Jurkat, Clone E6-1 (cell line): ENCODE measurements around the gene CD151. TPM values are rescaled to one million over a fixed set of nuclear protein-coding genes. Genes with fewer than 3 reads are reported as not detected.
A peak's percentile ranks its signal among the peaks of the same experiment; 100 is the strongest.

Source experiments
- DNase-seq: peaks from one replicate; pipeline ENCODE4 v3.0.0-alpha.2; 2011; ENCODE audit warnings: low read depth, low spot score
- H3K4me3 ChIP-seq: 2 replicates; pipeline ENCODE4 v1.5.1; 2011; ENCODE audit warnings: mild to moderate bottlenecking, low read length, control low read depth, moderate library complexity
- polyA plus RNA-seq: library from polyadenylated mRNA; unstranded; fragments of >200 nt; gene quantifications from one replicate; pipeline ENCODE4 v1.2.1, GENCODE V29; 2012; ENCODE audit warnings: missing spikeins; ENCODE audit not compliant: insufficient read length, insufficient read depth

CD151 gene
- 42.3 TPM for polyA plus RNA-seq

DNA sequence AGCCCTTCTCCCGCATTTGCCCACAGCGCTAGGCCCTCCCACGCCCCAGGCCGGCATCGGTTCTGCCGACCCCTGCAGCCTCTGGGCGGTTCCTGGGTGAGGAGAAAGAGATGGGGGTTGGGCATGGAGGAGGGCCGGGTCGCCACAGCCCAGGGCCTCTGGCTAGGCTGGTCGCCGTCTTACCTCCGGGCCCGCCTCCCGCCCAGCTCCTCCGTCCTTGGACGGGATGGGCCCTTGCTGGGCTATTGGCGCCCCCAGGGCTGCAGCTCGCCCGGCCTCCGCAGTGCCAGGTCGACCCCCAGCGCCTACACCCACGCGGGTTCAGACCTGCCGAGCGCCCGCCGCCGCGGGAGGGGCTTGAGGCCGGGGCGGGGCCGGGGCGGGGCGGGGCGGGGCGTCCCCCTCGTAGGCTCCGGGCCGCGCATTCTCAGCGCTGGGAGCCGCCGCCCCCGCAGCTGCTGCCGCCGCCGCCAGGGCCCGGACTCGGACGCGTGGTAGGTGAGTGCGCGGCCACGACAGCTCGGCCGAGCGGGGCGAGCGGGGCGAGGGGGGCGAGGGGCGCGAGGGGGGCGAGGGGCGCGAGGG lies at the start of gene CD151:
CD151 (plus strand) TSS at position 424 of the 585 bp plus-strand sequence. CDS start 3,118 bp downstream, outside the sequence.
- no peak for DNase-seq
- peak within 1 kb of the TSS; percentile 45 for H3K4me3 ChIP-seq

DNA sequence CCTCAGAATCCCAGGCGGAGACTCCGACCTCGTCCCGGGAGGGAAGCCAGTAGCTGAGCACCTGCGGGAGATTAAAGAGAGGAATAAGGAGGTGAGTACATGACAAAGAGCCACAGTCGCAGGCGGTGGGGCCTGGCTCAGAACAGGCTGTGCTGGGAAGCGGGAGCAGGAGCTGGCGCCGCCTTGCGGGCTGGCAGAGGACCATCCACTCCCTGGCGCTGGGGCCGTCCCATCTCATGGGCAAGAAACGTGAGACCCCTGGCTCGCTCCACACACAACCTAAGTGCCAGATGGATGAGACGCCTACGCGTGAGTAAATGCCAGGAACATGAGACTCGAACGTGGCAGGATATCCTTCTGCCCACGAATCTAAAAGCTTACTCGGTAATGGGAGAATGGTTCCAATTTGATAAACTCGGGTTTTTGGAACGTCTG lies 49.2 kb upstream of the CD151 start:
- no peak overlapping the region for H3K4me3 ChIP-seq

DNA sequence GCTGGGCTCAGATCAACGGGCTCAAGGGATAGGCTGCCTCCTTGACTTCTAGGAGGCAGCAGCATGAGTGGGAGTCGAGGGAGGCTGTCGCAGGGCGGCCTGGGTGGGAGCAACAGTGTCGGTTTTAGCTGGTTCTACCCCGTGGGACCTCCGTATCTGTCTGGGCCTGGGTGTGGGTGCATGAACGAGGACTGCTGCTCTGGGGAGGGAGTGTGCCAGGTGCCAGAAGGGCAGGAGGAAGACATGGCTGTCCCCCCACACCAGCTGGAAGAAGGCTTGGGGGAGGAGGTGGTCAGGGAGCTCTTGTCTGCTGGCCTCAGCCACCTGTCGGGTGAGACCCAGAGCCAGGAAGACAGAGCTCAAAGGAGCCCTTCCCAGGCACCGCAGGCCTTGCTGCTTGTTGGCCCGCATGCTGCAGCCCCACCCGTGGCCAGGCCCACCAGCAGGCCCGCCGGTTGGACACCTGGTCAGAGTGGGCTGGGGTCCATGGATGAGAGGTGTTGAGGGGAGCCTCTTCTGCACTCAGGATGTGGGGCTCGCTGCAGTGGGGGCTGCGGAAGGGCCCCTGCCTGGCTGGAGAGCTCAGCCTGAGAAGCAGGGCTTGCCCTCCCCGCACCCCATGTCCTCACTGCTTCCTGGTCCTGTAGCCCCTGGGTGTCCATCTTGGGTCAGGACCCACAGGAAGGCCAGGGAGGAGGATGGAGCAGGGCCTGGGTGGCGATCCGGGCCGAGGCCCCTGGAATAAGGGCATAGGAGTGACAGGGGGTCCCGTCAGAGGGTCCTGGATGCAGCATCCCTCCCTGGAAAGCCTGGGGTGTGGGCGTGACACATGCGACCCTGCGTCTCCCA lies 46.3 kb upstream of the CD151 start:
- no peak for DNase-seq
- no peak overlapping the region for H3K4me3 ChIP-seq

More for the DNA sequence above, 49.2 kb upstream of the CD151 start:
- no peak for DNase-seq

DNA sequence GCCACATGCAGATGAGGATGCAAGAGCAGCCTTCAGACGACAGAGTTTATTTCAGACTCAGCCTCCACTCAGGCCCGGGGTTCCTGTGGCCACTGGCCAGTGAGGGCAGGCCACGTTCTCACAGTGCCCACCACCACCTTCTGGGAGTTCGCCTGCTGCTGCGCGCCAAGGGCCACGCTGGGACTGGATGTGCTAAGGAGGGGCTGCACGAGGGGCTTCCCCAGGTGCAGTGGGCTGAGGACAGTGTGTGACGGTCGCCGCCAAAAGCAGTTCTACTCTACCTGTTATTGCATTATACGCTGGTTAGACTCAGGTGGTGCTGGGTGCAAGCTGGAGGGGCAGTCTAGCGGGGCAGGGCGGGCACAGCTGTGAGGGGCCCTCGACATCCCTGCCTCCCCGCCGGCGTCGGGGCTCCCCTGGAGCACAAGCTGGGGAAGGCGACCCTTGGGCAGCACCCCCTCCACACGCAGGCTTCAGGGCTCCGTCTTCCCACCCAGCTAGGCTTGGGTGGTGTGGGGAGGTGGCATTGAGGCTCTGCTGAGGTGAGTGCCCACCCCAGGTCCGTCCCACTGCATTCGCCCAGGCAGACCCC lies 45.6 kb upstream of the CD151 start:
- no peak for DNase-seq
- H3K4me3 ChIP-seq = no peak overlapping the region

DNA sequence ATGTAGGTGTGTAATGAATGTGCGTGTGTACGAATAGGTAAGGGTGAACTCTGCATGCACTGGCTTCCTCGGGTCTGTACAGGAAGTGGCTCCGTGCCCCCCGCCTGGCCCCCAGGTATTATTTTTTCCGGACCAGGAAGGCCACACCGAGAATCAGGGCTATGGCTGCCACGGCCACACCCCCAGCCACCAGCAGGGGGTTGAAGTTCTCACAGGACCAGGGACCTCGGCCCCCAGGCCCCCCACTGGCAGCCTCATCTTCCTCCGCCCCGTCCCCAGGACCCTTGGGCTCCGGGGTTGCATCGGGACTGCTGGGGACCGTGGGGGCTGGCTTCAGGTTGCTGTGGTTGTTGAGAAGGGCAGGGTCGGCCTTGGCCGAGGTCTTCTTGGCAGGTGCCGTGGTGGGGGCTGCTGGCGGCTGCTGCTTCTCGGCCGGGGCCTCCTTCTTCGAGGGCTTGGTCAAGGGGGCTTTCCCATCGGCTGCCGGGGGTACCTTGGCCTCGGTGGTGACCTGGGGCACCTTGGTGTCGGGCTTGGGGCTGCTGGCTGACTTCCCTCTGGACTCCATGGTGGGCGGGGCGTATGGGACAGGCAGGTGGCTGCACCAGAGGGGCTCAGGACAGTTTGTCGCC lies 44.6 kb upstream of the CD151 start:
- DNase-seq = no peak
- no peak overlapping the region for H3K4me3 ChIP-seq

DNA sequence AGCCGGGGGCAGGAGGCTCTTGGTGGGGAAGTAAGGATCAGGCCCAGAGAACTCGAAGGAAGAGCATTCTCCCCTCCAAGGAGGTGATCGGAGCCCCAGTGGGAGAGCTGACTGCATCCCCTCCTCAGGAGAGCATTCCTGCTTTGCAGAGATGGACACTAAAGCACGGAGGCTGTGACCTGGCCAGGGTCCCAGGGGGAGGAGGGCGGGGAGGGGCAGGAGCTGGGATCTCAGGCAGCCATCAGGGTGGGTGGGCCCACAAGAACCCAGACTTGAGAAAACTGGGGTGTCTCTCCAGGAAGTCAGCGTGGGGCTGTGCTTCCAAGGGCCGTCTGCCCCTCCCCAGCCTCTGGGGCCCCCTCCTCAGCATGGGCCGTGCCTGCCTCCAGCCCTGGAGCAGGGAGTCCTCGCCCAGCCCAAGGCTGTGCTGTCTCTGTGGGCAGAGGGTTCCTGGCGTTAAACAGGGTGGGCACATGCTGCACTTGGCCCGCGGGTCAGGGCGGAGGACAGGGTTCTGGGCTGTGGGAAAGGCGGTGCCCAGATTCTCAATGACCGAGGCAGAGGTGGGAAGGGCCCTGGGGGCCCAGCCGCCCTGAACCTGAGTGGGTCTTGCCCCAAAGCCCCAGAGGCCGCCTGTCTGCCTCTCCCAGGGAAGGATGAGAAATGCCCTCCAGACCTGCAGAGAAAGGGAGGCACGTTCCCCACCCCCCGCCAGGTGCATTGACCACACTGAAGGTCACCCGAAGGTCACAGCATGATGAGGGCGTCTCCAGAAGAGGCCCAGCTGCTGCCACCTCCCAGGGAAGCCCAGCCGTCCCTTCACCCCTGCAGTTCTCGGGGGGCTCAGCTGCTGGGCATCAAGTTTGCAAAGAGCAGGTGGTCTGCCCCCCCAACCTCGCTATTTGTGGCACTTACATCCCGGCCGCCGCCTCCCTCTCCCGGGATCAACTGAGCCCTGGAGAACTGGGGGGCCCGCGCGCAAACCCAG lies 43.5 kb upstream of the CD151 start:
- H3K4me3 ChIP-seq = no peak overlapping the region
- no peak for DNase-seq

DNA sequence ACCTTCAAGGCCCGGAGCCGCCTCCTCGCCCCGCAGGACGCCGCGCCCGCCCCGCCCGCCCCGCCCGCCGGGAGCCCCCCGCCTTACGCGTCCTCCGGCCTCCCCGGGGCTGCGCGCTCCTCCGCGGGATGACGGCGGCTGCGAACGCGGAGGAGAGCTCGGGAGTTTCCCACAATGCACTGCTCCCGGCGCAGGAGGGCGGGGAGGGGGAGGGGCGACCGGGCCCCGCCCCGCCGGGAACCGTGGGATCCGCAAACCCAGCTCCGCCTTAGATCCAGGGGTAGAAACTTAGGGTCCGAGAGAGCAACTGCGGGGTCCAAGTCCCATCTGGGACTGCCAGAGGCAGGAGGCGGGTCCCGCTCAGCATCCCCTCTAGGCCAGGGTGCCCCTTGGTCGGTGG lies 42.8 kb upstream of the CD151 start, which contains the start of gene CEND1:
CEND1 (minus strand) TSS at position 148 of the 400 bp plus-strand sequence. CDS start 1,514 bp downstream, outside the sequence.
- no peak within 1 kb of the TSS for H3K4me3 ChIP-seq
- DNase-seq = no peak

DNA sequence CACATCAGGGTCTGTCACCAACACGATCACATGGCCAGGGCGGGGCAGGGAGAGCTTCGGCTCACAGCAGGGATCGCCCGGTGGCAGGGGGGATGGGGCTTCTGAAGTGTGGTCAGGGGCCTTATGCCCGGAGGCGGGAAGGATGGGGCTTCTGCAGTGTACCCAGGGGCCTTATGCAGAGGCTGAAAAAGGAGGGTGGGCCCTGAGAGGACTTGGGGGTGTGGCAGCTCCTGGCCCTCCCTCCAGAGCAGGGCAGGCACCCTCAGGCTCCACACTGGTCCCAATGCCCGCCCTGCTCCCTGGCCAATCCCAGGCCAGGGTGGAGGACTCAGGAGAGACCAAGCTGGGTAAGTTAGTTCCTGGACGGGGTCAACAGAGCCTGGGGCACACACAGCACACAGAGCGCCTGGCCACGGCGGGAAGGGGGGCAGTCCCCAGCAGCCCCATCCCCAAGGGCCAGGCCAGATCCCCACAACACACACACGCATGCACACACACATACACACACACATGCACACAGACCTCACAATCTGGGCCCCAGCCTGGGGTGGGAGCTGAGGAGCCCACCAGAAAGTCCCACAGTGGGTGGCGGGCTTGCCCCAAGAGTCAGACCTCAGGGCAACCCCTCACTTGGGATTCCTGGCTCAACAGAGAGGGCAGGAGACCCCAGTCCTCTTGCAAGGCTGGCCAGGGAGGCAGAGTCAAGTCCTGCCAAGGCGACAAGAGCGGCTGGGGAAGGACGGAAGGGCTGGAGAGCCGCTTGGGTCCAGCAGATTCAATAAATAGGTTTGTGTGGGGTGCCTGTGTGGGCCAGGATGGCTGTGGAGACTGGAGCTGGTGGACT lies 41.8 kb upstream of the CD151 start:
- DNase-seq = no peak
- H3K4me3 ChIP-seq = no peak overlapping the region

DNA sequence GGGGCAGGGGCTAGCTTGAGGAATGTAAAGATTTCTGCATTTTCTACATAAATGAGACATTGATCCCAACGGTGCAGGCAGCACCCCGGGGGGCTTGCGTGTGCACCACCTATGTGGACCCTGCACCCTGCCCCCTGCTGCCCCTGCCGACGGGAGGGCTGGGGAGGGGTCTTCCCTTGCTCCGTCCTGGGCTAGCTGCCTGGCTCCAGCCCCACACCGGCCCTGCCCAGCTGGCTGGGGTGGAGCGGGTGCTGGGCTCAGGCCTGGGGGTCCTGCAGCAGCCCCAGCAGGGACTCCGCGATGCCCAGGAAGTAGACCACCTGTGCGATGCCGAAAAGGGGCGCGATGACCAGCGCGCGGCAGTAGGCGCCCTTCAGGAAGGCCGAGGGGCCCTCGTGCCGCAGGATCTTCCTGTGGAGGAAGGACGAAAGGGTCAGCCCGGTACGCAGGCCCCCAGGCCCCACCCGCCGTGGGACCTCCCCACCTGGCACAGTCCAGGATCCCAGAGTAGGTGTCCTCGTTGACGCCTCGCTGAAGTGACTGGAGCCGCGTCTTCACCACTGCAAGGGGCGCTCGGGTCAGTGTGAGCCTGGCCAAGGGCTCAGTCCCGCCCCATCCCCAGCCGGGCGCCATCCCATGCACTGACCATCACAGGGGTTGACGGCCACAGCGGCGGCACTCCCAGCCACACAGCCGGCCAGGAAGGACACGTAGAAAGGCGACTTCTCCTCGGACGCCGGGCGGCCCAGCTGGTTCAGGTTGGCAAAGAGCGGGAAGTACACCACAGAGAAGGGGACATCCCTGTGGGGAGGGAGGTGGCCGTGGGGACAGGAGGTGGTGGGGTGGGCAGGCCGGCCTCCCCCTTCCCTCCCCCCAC lies 40.9 kb upstream of the CD151 start:
- H3K4me3 ChIP-seq = no peak overlapping the region
- DNase-seq = no peak

DNA sequence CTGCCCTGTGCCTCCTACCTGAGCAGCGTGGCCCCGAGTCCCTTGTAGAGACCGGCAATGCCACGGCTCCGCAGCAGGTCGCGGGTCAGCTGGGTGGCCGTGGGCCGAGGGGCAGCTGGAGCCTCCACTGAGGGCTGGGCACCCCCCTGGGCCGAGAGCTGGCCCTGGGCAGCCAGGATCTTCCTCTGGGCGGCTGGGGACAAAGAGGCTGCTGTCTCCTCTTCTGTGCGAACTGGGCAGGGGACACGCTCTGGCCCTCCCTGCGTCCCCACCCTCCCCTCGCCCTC lies 40.3 kb upstream of the CD151 start:
- no peak for DNase-seq

DNA sequence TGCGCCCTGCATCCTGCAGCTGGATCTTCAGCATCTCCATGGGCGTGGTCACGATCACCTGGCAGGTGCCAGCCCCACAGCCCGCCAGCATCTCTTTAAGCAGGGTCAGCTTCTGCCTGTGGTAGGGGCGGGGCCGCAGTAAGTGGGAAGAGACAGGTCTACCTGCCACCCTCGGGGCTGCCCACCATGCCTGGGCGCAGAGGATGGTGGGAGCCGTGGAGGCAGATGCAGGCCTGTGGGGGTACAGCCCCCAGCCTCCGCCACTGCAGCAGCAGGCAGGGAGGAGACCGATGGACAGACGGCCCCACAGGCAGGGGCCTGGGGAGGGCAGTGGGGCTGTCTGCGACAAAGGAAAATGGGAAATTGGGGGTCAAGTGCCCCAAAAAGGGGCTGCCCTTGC lies 39.9 kb upstream of the CD151 start:
- no peak overlapping the region for H3K4me3 ChIP-seq
- no peak for DNase-seq

More for the DNA sequence above, 40.3 kb upstream of the CD151 start:
- H3K4me3 ChIP-seq = no peak overlapping the region

DNA sequence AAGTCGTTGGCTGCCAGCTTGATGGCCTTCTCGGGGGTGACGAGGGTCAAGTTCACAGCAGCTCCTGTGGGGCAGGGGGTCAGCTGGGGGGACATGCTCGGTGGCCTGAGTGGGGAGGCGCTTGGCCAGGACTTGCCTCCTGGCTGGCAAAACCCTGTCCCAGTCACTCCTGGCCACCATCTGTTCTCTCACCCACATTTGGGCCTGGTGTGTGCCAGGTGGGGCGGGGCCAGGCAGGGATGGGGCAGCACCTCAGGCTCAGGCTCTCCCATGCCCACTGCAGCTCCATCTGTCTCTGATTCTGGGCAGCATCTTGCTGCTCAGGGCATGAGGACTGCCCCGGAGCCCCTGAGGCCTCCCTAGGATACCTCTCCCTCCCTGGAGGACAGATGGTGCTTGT lies 39.2 kb upstream of the CD151 start:
- no peak for DNase-seq
- H3K4me3 ChIP-seq = no peak overlapping the region

DNA sequence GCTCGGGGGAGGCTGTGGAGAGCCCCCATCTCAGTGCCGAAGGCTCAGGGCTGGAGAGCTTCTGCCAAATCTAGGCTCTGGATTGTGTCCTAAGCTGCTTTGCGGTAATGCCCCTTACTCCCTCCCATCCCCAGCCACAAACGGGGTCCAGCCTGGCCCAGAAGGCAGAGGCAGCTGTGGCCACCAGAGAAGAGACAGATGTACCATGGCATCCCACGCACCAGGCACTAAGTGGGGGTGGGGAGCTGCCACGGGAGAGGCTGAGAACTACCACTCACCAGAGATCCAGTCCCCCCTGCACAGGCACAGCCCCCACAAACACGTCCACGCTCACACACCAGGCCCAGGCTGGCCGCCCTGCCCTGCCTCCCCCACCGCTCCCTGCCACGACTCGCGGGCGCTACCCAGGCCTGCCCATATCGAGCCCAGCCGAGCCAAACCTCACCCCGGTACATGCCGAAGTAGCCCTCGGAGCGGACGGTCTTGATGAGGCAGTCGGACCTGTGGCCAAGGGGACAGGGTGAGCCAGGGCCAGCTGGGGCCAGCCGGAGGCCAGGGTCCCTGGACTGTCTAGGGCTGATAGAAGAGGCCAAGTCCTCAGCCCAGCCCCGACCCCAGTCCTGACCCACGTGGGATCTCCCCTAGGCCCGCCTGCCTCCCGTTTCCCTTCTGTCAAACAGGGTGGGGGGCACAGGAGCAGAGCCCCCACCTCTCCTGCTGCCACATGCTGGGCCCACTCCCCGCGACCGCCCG lies 38.6 kb upstream of the CD151 start:
- no peak overlapping the region for H3K4me3 ChIP-seq
- DNase-seq = no peak

DNA sequence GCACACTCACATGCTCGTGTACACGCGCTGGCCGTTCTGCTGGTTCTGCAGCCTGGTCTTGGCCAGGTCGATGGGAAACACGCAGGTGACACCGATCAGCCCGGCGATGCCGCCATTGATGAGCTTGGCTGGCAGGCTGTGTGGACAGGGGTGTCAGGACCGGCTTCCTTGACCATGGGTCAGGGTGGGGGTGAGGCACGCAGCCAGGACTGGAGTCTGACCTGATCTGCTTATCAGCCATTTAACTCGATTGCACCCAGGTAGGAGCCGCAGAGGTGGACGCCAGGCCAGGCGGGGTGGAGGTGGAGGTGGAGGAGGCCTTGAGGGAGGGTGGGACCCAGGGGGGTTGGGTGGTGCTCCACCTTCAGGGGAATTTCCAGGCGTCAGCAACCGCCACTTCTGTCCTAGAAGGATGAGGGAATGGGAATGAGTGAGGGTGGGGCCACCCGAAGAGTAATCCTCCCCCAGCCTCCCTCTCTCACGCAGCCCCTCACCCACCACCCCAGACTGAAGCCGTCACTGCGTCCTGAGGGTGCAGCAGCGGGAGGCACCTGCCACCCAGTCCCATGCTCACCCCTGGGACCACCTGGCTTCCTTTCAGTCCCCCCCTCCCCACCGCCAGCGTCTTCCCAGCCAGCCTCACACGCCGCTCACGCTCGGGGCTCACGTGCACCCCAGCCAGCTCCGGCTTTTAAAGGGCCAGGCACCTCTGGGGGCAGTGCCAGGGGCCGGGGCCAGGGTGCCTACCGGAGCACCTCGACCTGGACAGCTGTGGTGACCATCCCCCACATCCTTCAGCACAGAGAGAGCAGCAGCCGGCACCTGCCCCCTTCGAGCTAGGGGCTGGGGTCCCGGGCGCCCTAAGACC lies 37.8 kb upstream of the CD151 start:
- peak overlapping the region; percentile 85 for H3K4me3 ChIP-seq
- no peak for DNase-seq
